IMR-90 (cell line): ENCODE data around the gene STX17. TPM values are rescaled to one million over a fixed set of nuclear protein-coding genes. Genes with fewer than 3 reads are reported as not detected.

Experiments
- ATAC-seq: fragments of 200-7000 bp; cut with Tn5 transposase; 2 replicates; pipeline ENCODE4 v1.9.1; 2020; ENCODE audit warnings: low read depth, mild to moderate bottlenecking, moderate library complexity
- BruUV-seq: library from RNA; stranded (reverse); fragments of 400-500 nt; replicated peaks from 2 replicates; lab custom pipeline; 2021; lab: Mats Ljungman, UMichigan
- CTCF ChIA-PET: fragments of 300-600 bp; formaldehyde crosslinking; extraction: SDS; loops from one replicate; lab custom pipeline; 2021; ENCODE audit warnings: antibody characterized with exemption; lab: Yijun Ruan, JAX
- POLR2A ChIA-PET: fragments of 300-600 bp; sonication (Branson Sonifier 250); formaldehyde crosslinking; loops from one replicate; lab custom pipeline; 2022; ENCODE audit warnings: antibody characterized with exemption; ENCODE audit not compliant: unreplicated experiment; lab: Charles Lee
- DNase-seq: peaks from one replicate; pipeline ENCODE4 v3.0.0; 2013
- H2AFZ ChIP-seq: replicated peaks from 2 replicates; pipeline ENCODE3; 2013; ENCODE audit warnings: low read length, mild to moderate bottlenecking; ENCODE audit not compliant: poor library complexity
- H2AK5ac ChIP-seq: 2 replicates; pipeline ENCODE4 v1.6.1; 2013; ENCODE audit warnings: low read depth, low read length, inconsistent platforms
- H2AK9ac ChIP-seq: replicated peaks from 2 replicates; pipeline ENCODE3; 2013; ENCODE audit warnings: mild to moderate bottlenecking, low read depth, low read length, moderate library complexity; ENCODE audit not compliant: poor library complexity
- H2BK120ac ChIP-seq: 2 replicates; pipeline ENCODE4 v1.6.1; 2013; ENCODE audit warnings: low read depth, low read length, inconsistent platforms
- H2BK15ac ChIP-seq: 3 replicates; pipeline ENCODE4 v1.6.1; 2013; ENCODE audit warnings: low read depth, low read length, inconsistent platforms
- H2BK20ac ChIP-seq: 2 replicates; pipeline ENCODE4 v1.6.1; 2013; ENCODE audit warnings: low read depth, mild to moderate bottlenecking, inconsistent platforms, low read length, moderate library complexity
- H2BK5ac ChIP-seq: 2 replicates; pipeline ENCODE4 v1.6.1; 2013; ENCODE audit warnings: mild to moderate bottlenecking, low read depth, low read length, inconsistent platforms; ENCODE audit not compliant: poor library complexity, severe bottlenecking
- H3K14ac ChIP-seq: replicated peaks from 2 replicates; pipeline ENCODE4 v1.6.1; 2013; ENCODE audit warnings: low read depth, low read length, inconsistent platforms
- H3K18ac ChIP-seq: 2 replicates; pipeline ENCODE4 v1.6.1; 2013; ENCODE audit warnings: low read depth, low read length, control low read depth
- H3K23ac ChIP-seq: 2 replicates; pipeline ENCODE4 v1.6.1; 2013; ENCODE audit warnings: low read depth, low read length, inconsistent platforms
- H3K27ac ChIP-seq: 2 replicates; pipeline ENCODE4 v1.5.1; 2013; ENCODE audit warnings: mild to moderate bottlenecking, control low read depth, low read length; ENCODE audit not compliant: insufficient read depth
- H3K27me3 ChIP-seq: 2 replicates; pipeline ENCODE4 v1.6.1; 2013; ENCODE audit warnings: low read length; ENCODE audit not compliant: control insufficient read depth, insufficient read depth
- H3K36me3 ChIP-seq: 2 replicates; pipeline ENCODE4 v1.6.1; 2013; ENCODE audit warnings: low read length, mixed read lengths; ENCODE audit not compliant: control insufficient read depth, insufficient read depth
- H3K4ac ChIP-seq: 2 replicates; pipeline ENCODE4 v1.6.1; 2013; ENCODE audit warnings: low read depth, low read length, inconsistent platforms
- H3K4me1 ChIP-seq: 2 replicates; pipeline ENCODE4 v1.6.1; 2013; ENCODE audit warnings: low read length, mixed read lengths; ENCODE audit not compliant: control insufficient read depth, insufficient read depth
- H3K4me2 ChIP-seq: 2 replicates; pipeline ENCODE4 v1.6.1; 2013; ENCODE audit warnings: low read depth, mild to moderate bottlenecking, control low read depth, low read length, moderate library complexity
- H3K4me3 ChIP-seq: 2 replicates; pipeline ENCODE4 v1.5.1; 2013; ENCODE audit warnings: low read depth, mild to moderate bottlenecking, control low read depth, low read length, moderate library complexity; ENCODE audit not compliant: insufficient read depth
- H3K56ac ChIP-seq: 2 replicates; pipeline ENCODE4 v1.6.1; 2013; ENCODE audit warnings: low read length, inconsistent platforms; ENCODE audit not compliant: insufficient read depth; ENCODE audit errors: extremely low read depth
- H3K79me1 ChIP-seq, 2 experiments: 2 replicates each; pipeline ENCODE4 v1.6.1; 2013; ENCODE audit warnings: low read length in 2 of 2, inconsistent platforms in 1 of 2, low read depth in 1 of 2
- H3K9ac ChIP-seq: 2 replicates; pipeline ENCODE4 v1.6.1; 2013; ENCODE audit warnings: low read depth, low read length, control low read depth
- H3K9me1 ChIP-seq: 2 replicates; pipeline ENCODE4 v1.6.1; 2013; ENCODE audit warnings: low read length, inconsistent platforms; ENCODE audit not compliant: insufficient read depth
- H3K9me3 ChIP-seq: 2 replicates; pipeline ENCODE4 v1.6.1; 2013; ENCODE audit warnings: low read length; ENCODE audit not compliant: control insufficient read depth, insufficient read depth
- H4K20me1 ChIP-seq: 2 replicates; pipeline ENCODE4 v1.6.1; 2013; ENCODE audit warnings: low read length, inconsistent platforms; ENCODE audit not compliant: insufficient read depth
- H4K5ac ChIP-seq: 2 replicates; pipeline ENCODE4 v1.6.1; 2013; ENCODE audit warnings: mild to moderate bottlenecking, low read depth, low read length, control low read depth
- H4K8ac ChIP-seq, 2 experiments: 2 replicates each; pipeline ENCODE4 v1.6.1; 2013; ENCODE audit warnings: low read depth in 2 of 2, low read length in 2 of 2, control low read depth in 1 of 2, inconsistent platforms in 1 of 2
- H4K91ac ChIP-seq: 2 replicates; pipeline ENCODE4 v1.6.1; 2013; ENCODE audit warnings: low read depth, low read length, inconsistent platforms; ENCODE audit not compliant: insufficient read depth
- CEBPB ChIP-seq: IDR thresholded peaks from 2 replicates; pipeline ENCODE4 v1.6.1; 2012; ENCODE audit warnings: low read depth, low read length, improper control_type of control experiment
- MAZ ChIP-seq: IDR thresholded peaks from 2 replicates; pipeline ENCODE4 v1.6.1; 2012; ENCODE audit warnings: low read depth, mild to moderate bottlenecking, low read length, improper control_type of control experiment, moderate library complexity, borderline replicate concordance
- MXI1 ChIP-seq: IDR thresholded peaks from 2 replicates; pipeline ENCODE4 v1.6.1; 2012; ENCODE audit warnings: low read depth, mild to moderate bottlenecking, low read length, moderate library complexity, borderline replicate concordance
- NFE2L2 ChIP-seq: fragments of 150-350 bp; IDR thresholded peaks from 2 replicates; pipeline ENCODE4 v1.6.1; 2016; ENCODE audit warnings: low read depth, mild to moderate bottlenecking, low read length
- RCOR1 ChIP-seq: IDR thresholded peaks from 2 replicates; pipeline ENCODE4 v1.6.1; 2012; ENCODE audit warnings: mild to moderate bottlenecking, low read length, improper control_type of control experiment; ENCODE audit not compliant: insufficient replicate concordance
- RFX5 ChIP-seq: IDR thresholded peaks from 2 replicates; pipeline ENCODE4 v1.8.0; 2012; ENCODE audit warnings: low read depth, mild to moderate bottlenecking, low read length, moderate library complexity
- SMC3 ChIP-seq: fragments of 150-350 bp; IDR thresholded peaks from 2 replicates; pipeline ENCODE4 v1.6.1; 2016; ENCODE audit warnings: low read depth, mild to moderate bottlenecking, antibody characterized with exemption, low read length, moderate library complexity
- WGBS, 2 experiments: methylation state at CpG; one replicate each; pipeline versions ENCODE4 v1.1.5 to v1.1.7; 2013; ENCODE audit warnings: missing lambda C conversion rate in 2 of 2; ENCODE audit not compliant: insufficient read length in 1 of 2; ENCODE audit errors: extremely low coverage in 2 of 2; 5-methylcytosine and 5-hydroxymethylcytosine counted together
- dilution Hi-C: fragments of 300-500 bp; cut with HindIII; formaldehyde crosslinking; loops from one replicate; pipeline ENCODE4 v1.14.3; 2018; ENCODE audit warnings: low sequenced_read_pairs; ENCODE audit not compliant: unreplicated experiment
- in situ Hi-C: fragments of 300-500 bp; cut with MboI; formaldehyde crosslinking; loops from 3 replicates; pipeline ENCODE4 v1.14.3; 2019; ENCODE audit warnings: low sequenced_read_pairs, inconsistent platforms, mixed read lengths
- intact Hi-C: fragments of 100-400 bp; cut with micrococcal nuclease; formaldehyde crosslinking; loops from 2 replicates; pipeline ENCODE4 v1.10.0; 2022
- polyA plus RNA-seq, 3 experiments: library from polyadenylated mRNA; depleted of rRNA; stranded (reverse); fragments of >200 nt; gene quantifications; 2 replicates each; pipeline ENCODE4 v1.2.3, GENCODE V29; 2012; ENCODE audit warnings: low replicate concordance in 1 of 3
- total RNA-seq: library from RNA; depleted of rRNA; stranded (reverse); fragments of >200 nt; gene quantifications from 2 replicates; pipeline ENCODE4 v1.2.3, GENCODE V29; 2012

The STX17 gene
- total and polyA plus RNA-seq, 2 of the 4 experiments (the other 2 are of a cell fraction) = 6.2 to 11.7 TPM

- H4K8ac ChIP-seq = no peak overlapping the region
- no peak overlapping the region for H2AFZ ChIP-seq
- no peaks in the 10 kb centered on the region for H4K20me1 ChIP-seq
- H3K27me3 ChIP-seq = no peaks in the 10 kb centered on the region
- H3K27ac ChIP-seq = no peak overlapping the region
- H3K36me3 ChIP-seq = peaks cover 11% of the 10 kb centered on the region
- H3K4me1 ChIP-seq = no peaks in the 10 kb centered on the region; the same call in 1 of the 2 replicates
- intact Hi-C loops (no loop called here), in situ Hi-C loops (no loop called here), dilution Hi-C loops (no loop called here)
- no peak overlapping the region for H3K9ac ChIP-seq
- H2BK120ac ChIP-seq = no peak overlapping the region
- H3K18ac ChIP-seq = no peak overlapping the region
- H4K5ac ChIP-seq = no peak overlapping the region
- no peak overlapping the region for H2BK15ac ChIP-seq
- H3K14ac ChIP-seq = 0 out of 2 replicates have a peak overlapping the region, but pooled peaks have one; percentile 20
- H2AK9ac ChIP-seq = no peak overlapping the region
- ATAC-seq (peak; percentile 42; the same call in 1 of the 2 replicates), DNase-seq (peak; percentile 47)
- no peak overlapping the region for H3K4me2 ChIP-seq
- no peak overlapping the region for H3K4ac ChIP-seq
- H4K91ac ChIP-seq = no peak overlapping the region
- no peak overlapping the region for H3K56ac ChIP-seq
- no peak overlapping the region for H2BK20ac ChIP-seq
- H3K4me3 ChIP-seq = no peak overlapping the region
- H3K9me1 ChIP-seq = peaks cover 6% of the 10 kb centered on the region; the same call in 1 of the 2 replicates
- no peak overlapping the region for H2BK5ac ChIP-seq
- CTCF ChIA-PET = interaction anchor here (1.1 kb wide), 1 partner anchor 14 kb away, joined by 3 read pairs; no protein-coding TSS in a partner anchor
- H3K9me3 ChIP-seq = no peaks in the 10 kb centered on the region
- WGBS, 2 experiments = no CpG with 5 or more reads among the region's 1 CpG
- TF ChIP-seq RCOR1 (no peak), RFX5 (no peak), MXI1 (no peak), MAZ (no peak), NFE2L2 (no peak), CEBPB (no peak), SMC3 (no peak)
- no TSS peak for BruUV-seq
- POLR2A ChIA-PET = no interaction called here
- H3K79me1 ChIP-seq = no peaks in the 10 kb centered on the region; a peak in 1 of 4 replicates
- no peak overlapping the region for H2AK5ac ChIP-seq
- H3K23ac ChIP-seq = no peak overlapping the region
Measured at GRCh38 chr9:99964336-99964735, 57.9 kb downstream of the STX17 start.
